COLO668 (cell line): ENCODE data around the gene VENTX.

Experiments
- DNase-seq: peaks from one replicate; lab custom pipeline; 2025; ENCODE audit not compliant: unreplicated experiment; lab: John Stamatoyannopoulos, UW

The VENTX gene

DNA sequence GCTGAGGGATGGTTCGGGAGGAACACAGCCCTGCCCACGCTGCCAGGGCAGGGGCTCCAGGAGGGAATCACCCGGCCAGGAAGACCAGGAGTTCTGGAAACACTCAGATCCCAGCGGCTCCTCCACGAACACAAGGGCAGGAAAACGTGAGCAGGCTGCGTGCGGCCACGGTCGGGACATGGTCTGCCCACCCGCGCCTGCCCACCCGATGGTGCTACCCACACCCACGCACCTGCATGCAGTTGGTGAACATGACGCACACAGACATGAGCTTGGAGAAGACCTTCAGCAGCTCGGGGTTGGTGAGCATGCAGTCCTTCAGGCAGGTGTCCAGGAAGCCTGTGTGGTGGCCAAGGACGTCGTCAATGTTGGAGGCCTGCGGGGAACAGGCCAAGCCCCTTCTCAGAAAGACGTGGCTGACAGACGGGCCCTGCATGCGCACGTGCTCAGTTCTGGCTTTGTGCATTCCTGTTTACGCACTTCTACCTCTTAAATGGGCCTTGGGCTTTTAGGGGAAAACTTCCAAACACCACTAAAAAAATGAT is 45.3 kb downstream of the VENTX start:
- no peak for DNase-seq

DNA sequence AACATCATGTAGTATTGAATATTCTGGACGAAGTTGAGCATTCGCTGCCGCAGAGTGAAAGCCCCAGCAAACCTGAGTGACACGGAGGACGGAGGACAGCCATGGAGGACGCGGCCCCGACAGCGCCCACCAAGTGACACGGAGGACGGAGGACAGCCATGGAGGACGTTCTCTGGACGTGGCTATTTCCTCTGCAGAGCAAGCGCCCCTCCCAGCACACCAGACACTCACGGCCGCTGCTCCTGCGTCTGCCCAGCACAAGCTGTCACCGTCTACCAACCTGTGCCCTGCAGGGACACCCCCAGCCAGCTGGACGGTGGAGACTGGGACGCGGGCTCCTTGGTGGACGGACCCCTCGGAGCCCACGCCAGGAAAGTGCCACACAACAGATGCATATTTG is 46.3 kb downstream of the VENTX start:
- no peak for DNase-seq

GRCh38 chr10:133285217-133285616 is 47.6 kb downstream of the VENTX start:
- no peak for DNase-seq

DNA sequence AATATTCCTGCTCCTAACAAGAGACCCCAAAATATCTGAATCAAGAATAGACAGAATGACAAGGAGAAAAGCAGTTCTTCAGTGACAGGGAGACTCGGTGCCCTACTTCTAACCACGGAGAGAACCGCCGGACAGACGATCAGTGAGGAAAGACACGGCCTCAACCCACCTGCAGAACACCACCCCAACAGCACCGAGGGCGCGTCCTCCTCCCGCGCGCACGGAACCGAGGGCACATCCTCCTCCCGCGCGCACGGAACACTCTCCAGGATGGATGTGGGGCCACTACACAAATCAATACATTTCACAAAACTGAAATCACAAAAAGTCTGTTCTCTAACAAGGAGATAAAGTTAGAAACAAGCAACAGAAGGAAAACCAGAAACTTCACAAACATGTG is 48.7 kb downstream of the VENTX start:
- DNase-seq: no peak

GRCh38 chr10:133287832-133288500 is 50.3 kb downstream of the VENTX start:
- DNase-seq: no peak

DNA sequence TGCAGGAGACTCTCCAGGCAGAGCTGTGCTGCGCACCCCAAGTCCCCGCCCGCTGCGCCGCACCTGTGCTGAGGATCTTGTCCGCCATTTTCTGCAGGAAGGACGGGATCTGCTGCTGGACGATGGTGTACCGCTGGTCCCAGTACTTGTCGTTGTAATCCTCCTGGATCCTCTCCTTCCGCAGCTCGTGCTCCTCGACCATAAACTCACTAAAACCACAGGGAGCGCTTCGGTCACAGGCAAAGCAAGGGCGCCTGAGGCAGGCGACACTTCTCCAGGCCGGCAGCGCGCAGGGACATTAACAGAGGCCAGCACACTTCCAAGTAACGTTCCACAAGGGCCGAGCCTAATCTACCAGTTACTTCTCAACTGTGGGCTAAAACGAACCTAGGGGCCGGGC is 52.1 kb downstream of the VENTX start:
- DNase-seq: no peak
